Upper lobe of left lung (tissue), 6 donors: ENCODE data around the gene CRYBA2. TPM values are rescaled to one million over a fixed set of nuclear protein-coding genes. Genes with fewer than 3 reads are reported as not detected.

Experiments
- ATAC-seq, 2 donors: fragments of 200-7000 bp; cut with Tn5 transposase; one replicate each; pipeline ENCODE4 v1.9.1; 2022; ENCODE audit warnings: mild to moderate bottlenecking in 2 of 2, moderate library complexity in 2 of 2; ENCODE audit not compliant: low FRiP score in 2 of 2
- DNase-seq, 2 donors: peaks; one replicate each; pipeline ENCODE4 v3.0.0-alpha.2; 2019 to 2020
- H3K27ac ChIP-seq, 4 donors: fragments of 200-600 bp; sonication (generic); one replicate each; pipeline ENCODE4 v1.5.1; 2016 to 2019
- H3K27me3 ChIP-seq, 4 donors: fragments of 200-600 bp; sonication (generic); one replicate each; pipeline ENCODE4 v1.5.1; 2017 to 2019
- H3K36me3 ChIP-seq, 4 donors: fragments of 200-600 bp; sonication (generic); one replicate each; pipeline ENCODE4 v1.5.1; 2016 to 2019
- H3K4me1 ChIP-seq, 4 donors: fragments of 200-600 bp; sonication (generic); one replicate each; pipeline ENCODE4 v1.5.1; 2018 to 2019
- H3K4me3 ChIP-seq, 4 donors: fragments of 200-600 bp; sonication (generic); one replicate each; pipeline ENCODE4 v1.5.1; 2017 to 2019; ENCODE audit warnings: mild to moderate bottlenecking in 2 of 4, moderate library complexity in 1 of 4
- H3K9me3 ChIP-seq, 4 donors: fragments of 200-600 bp; sonication (generic); one replicate each; pipeline ENCODE4 v1.5.1; 2018 to 2019
- CTCF ChIP-seq, 6 experiments: fragments of 450-650 bp in 4 of 6; fragments of 200-600 bp in 2 of 6; sonication (generic) in 2 of 6; IDR thresholded peaks; one replicate each; pipeline ENCODE4 v1.5.1; 2016 to 2019; ENCODE audit warnings: antibody characterized with exemption in 6 of 6
- EP300 ChIP-seq, 4 donors: sonication (generic); formaldehyde crosslinking; IDR thresholded peaks; one replicate each; pipeline ENCODE4 v1.5.1; 2017; ENCODE audit warnings: antibody characterized with exemption in 4 of 4, control low read depth in 2 of 4
- POLR2A ChIP-seq, 4 donors: fragments of 450-650 bp; IDR thresholded peaks; one replicate each; pipeline ENCODE4 v1.5.1; 2016 to 2017; ENCODE audit warnings: antibody characterized with exemption in 4 of 4, mild to moderate bottlenecking in 2 of 4
- POLR2AphosphoS5 ChIP-seq, 2 donors: sonication (generic); formaldehyde crosslinking; IDR thresholded peaks; one replicate each; pipeline ENCODE4 v1.5.1; 2017; ENCODE audit warnings: antibody characterized with exemption in 2 of 2
- WGBS, 2 donors: methylation state at CpG; one replicate each; pipeline ENCODE4 v1.1.5; 2017 to 2018; 5-methylcytosine and 5-hydroxymethylcytosine counted together
- total RNA-seq, 6 donors: library from RNA; depleted of rRNA in 4 of 6; stranded (reverse); fragments of >200 nt in 4 of 6; gene quantifications; one replicate each; pipeline versions ENCODE4 v1.1.0 to v1.2.1, GENCODE V29; 2016 to 2021
- donor health status: DM: no; HTN: no; CAD: no; lungs with moderate emphysema.
- donor health status: DM: no; HTN: yes; CAD: no; lungs with severe emphysema.

The CRYBA2 gene
- not detected for total RNA-seq

- H3K27ac ChIP-seq: no peak within 1 kb of the TSS
- peak within 1 kb of the TSS in 3 of 4 donors; percentile 36 to 39 (median 37) for H3K4me3 ChIP-seq
- H3K9me3 ChIP-seq: no peaks in the 10 kb centered on the region
- H3K4me1 ChIP-seq: peaks cover 20 to 38% (median 26%) of the 10 kb centered on the region in 4 donors
- 0 to 5% methylated on average over 3 to 60 of the region's 88 CpGs for WGBS, 2 donors
- no peak for TF ChIP-seq CTCF (IDR thresholded peaks at IDR 0.05)
- H3K36me3 ChIP-seq: no peaks in the 10 kb centered on the region
- peaks cover 0 to 75% (median 40%) of the 10 kb centered on the region in 4 donors for H3K27me3 ChIP-seq
- peak in 1 of 2 donors; percentile 86 for DNase-seq
- no peak for ATAC-seq
Observed at GRCh38 chr2:218993345-218994315, at the start of gene CRYBA2. TSS of gene CRYBA2 (minus strand) at chr2:218993422. CDS start at chr2:218993176, 246 bp downstream.

- WGBS, 2 donors: 79 to 91% methylated on average over 2 of the region's 2 CpGs
Observed at GRCh38 chr2:219042750-219043149, 49.5 kb upstream of the CRYBA2 start.

GRCh38 chr2:219042157-219042556 lies 48.9 kb upstream of the CRYBA2 start:
- H3K27me3 ChIP-seq: peaks cover 0 to 8% (median 0%) of the 10 kb centered on the region in 4 donors
- WGBS, 2 donors: 80 to 85% methylated on average over 4 of the region's 4 CpGs
- no peak overlapping the region for H3K27ac ChIP-seq
- no peak for DNase-seq
- no peak overlapping the region for H3K4me3 ChIP-seq
- ATAC-seq: no peak
- no peaks in the 10 kb centered on the region for H3K4me1 ChIP-seq
- H3K36me3 ChIP-seq: no peaks in the 10 kb centered on the region
- TF ChIP-seq POLR2AphosphoS5 (IDR thresholded peaks at IDR 0.05) (no peak), CTCF (IDR thresholded peaks at IDR 0.05) (no peak), EP300 (IDR thresholded peaks at IDR 0.05) (no peak), POLR2A (IDR thresholded peaks at IDR 0.05) (no peak)
- no peaks in the 10 kb centered on the region for H3K9me3 ChIP-seq

More at GRCh38 chr2:219042750-219043149, 49.5 kb upstream of the CRYBA2 start:
- no peak overlapping the region for H3K27ac ChIP-seq
- H3K27me3 ChIP-seq: peaks cover 0 to 8% (median 0%) of the 10 kb centered on the region in 4 donors
- no peaks in the 10 kb centered on the region for H3K9me3 ChIP-seq
- ATAC-seq (no peak), DNase-seq (no peak)
- TF ChIP-seq POLR2AphosphoS5 (IDR thresholded peaks at IDR 0.05) (no peak), CTCF (IDR thresholded peaks at IDR 0.05) (no peak), EP300 (IDR thresholded peaks at IDR 0.05) (no peak), POLR2A (IDR thresholded peaks at IDR 0.05) (no peak)
- no peak overlapping the region for H3K4me3 ChIP-seq
- H3K36me3 ChIP-seq: no peaks in the 10 kb centered on the region
- H3K4me1 ChIP-seq: no peaks in the 10 kb centered on the region

GRCh38 chr2:219041252-219041651 lies 48.0 kb upstream of the CRYBA2 start, which contains the start of gene CFAP65:
TSS of gene CFAP65 (minus strand) at chr2:219041516. CDS start at chr2:219039048, 2,468 bp downstream.
- no peak for DNase-seq
- 1 to 3% methylated on average over 10 to 21 of the region's 21 CpGs for WGBS, 2 donors
- no peak within 1 kb of the TSS for H3K27ac ChIP-seq
- H3K9me3 ChIP-seq: no peaks in the 10 kb centered on the region
- H3K4me1 ChIP-seq: no peaks in the 10 kb centered on the region
- TF ChIP-seq POLR2A (IDR thresholded peaks at IDR 0.05): peak in 1 of 4 donors; percentile 20
- no peak for TF ChIP-seq EP300 (IDR thresholded peaks at IDR 0.05)
- no peak for TF ChIP-seq POLR2AphosphoS5 (IDR thresholded peaks at IDR 0.05)
- peak within 1 kb of the TSS in 3 of 4 donors; percentile 17 to 30 (median 25) for H3K4me3 ChIP-seq
- ATAC-seq: no peak
- H3K36me3 ChIP-seq: no peaks in the 10 kb centered on the region
- H3K27me3 ChIP-seq: peaks cover 0 to 8% (median 0%) of the 10 kb centered on the region in 4 donors

GRCh38 chr2:219038600-219038999 lies 45.4 kb upstream of the CRYBA2 start:
- Histone ChIP-seq H3K27ac (no peak overlapping the region), H3K4me1 (no peaks in the 10 kb centered on the region), H3K4me3 (no peak overlapping the region), H3K9me3 (no peaks in the 10 kb centered on the region), H3K36me3 (no peaks in the 10 kb centered on the region), H3K27me3 (peaks cover 0 to 8% (median 0%) of the 10 kb centered on the region in 4 donors)
- peak in 1 of 2 donors; percentile 24 for ATAC-seq
- DNase-seq: no peak
- no peak for TF ChIP-seq EP300 (IDR thresholded peaks at IDR 0.05)
- TF ChIP-seq POLR2A (IDR thresholded peaks at IDR 0.05): no peak
- no peak for TF ChIP-seq POLR2AphosphoS5 (IDR thresholded peaks at IDR 0.05)
- TF ChIP-seq CTCF (IDR thresholded peaks at IDR 0.05): no peak
- WGBS, 2 donors: 14 to 31% methylated on average over 1 of the region's 1 CpG
